Measurements from ENCODE around the gene SNRPA.
"Not testable (repeated sequence)": the region's sequence is repeated elsewhere in the genome, so short reads cannot be mapped to it uniquely, and the experiment has no call there.

The SNRPA gene

DNA sequence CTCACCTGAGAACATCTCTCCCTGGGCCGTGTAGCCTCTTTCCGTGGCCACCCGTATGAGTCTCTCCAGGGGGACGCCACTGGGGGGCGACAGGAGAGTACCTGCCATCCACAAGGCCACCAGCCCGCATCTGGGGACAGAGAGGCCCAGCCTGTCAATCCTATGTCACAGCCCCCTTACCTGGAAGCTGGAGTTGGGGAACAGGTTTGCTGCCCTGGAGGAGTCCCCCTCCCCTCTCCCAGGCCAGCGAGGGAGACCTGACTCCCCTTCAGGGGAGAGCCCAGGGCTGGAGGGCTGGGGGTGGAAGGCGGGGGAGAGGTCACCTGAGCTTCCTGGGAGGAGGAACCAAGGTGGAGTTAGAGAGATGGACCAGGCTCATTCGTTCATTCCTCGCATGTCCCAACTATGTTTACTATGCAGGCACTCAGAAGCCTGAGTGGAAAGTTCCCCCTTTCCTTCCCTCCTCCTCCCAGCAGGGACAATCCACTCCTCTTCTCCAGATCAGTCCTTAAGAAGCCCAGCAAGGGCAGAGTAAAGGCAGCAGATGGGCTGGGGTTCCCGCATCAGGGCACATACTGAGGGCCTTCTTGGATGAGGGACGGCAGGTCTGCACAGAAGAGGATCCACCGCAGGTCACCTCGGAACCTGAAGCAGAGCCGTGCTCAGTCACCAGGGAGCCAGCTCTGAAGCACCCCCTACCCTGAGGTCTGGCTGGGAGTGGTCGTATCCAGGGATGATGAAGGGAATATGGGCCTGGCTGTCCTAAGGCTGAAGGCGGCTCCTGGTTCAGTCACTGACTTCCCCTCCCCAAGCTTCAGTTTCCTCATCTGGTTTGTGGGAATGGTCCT lies 6.2 kb upstream of the SNRPA start:
- in situ Hi-C loops (cut with HindIII; ENCODE audit: low sequenced_read_pairs) = no loop called here

GRCh38 chr19:40745402-40745780 lies 5.6 kb upstream of the SNRPA start:
- in situ Hi-C loops (cut with HindIII; ENCODE audit: low sequenced_read_pairs) = no loop called here

- in situ Hi-C loops (cut with HindIII; ENCODE audit: low sequenced_read_pairs) = no loop called here
Observed at GRCh38 chr19:40747536-40747935, 3.5 kb upstream of the SNRPA start.

- in situ Hi-C loops (cut with HindIII; ENCODE audit: low sequenced_read_pairs) = no loop called here
Observed at GRCh38 chr19:40750058-40750873, 737 bp upstream of the SNRPA start, which contains the start of gene ACTMAP. Gene ACTMAP (minus strand): TSS chr19:40750477. CDS start chr19:40749803, 674 bp downstream.

- in situ Hi-C loops (cut with HindIII; ENCODE audit: low sequenced_read_pairs) = no loop called here
Observed at GRCh38 chr19:40752257-40752781, 1.3 kb downstream of the SNRPA start.

DNA sequence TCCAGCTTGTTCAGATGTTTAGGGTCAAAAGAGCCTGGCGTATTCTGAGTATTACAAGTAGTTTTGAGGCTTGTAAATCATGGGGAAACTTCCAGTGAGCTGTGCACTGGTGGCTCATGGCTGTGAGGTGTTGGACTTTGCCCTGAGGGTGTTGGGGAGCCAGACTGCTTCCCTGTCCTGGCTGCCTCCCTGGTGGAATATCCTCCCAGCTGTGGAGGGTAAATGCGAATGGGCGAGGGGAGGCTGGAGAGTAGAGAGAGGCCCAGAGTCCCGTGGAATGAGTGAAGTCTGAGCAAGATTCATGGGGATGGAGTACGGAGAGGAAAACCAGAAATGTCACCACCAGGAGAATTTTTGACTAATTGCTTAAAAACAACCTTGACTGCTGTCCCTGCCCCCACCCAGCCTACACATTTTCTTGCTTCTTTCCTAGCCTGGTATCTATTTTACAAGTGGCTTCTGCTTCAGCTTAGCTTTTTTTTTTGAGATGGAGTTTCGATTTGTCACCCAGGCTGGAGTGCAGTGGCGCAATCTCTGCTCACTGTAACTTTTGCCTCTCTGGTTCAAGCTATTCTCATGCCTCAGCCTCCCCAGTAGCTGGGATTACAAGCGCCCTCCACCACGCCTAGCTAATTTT lies 3.7 kb downstream of the SNRPA start:
- in situ Hi-C loops (cut with HindIII; ENCODE audit: low sequenced_read_pairs) = no loop called here

DNA sequence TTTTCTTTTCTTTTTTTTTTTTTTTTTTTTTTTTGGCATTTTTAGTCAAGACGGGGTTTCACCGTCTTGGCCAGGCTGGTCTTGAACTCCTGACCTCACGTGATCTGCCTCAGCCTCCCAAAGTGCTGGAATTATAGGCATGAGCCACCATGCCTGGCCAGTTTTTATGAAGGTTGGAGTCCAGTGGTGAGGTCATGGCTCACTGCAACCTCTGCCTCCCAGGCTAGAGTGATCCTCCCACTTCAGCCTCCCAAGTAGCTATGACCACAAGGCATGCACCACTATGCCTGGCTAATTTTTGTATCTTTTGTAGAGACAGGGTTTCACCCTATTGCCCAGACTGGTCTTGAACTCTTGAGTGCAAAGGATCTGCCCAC lies 4.2 kb downstream of the SNRPA start:
- in situ Hi-C loops (cut with HindIII; ENCODE audit: low sequenced_read_pairs) = no loop called here

DNA sequence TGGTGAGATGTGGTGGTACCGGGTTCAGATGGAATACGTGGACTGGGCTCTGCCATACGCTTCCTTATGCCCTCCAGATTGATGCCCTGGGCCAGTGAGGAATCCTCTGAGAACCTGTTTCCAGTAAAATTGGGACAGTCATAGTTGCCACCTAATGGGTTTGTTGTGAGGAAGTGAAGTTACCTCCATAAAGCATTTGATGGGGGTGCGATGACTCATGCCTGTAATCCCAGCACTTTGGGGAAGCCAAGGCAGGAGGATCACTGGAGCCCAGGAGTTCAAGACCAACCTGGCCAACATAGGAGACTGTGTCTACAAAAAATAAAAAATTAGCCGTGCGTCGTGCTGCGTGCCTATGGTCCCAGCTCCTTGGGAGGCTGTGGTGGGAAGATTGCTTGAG lies 4.8 kb downstream of the SNRPA start:
- in situ Hi-C loops (cut with HindIII; ENCODE audit: low sequenced_read_pairs) = no loop called here

GRCh38 chr19:40756502-40757110 lies 5.6 kb downstream of the SNRPA start:
- in situ Hi-C loops (cut with HindIII; ENCODE audit: low sequenced_read_pairs) = no loop called here

- in situ Hi-C loops (cut with HindIII; ENCODE audit: low sequenced_read_pairs) = no loop called here
Observed at GRCh38 chr19:40758491-40758890, 7.5 kb downstream of the SNRPA start.

- in situ Hi-C loops (cut with HindIII; ENCODE audit: low sequenced_read_pairs) = no loop called here
Observed at GRCh38 chr19:40759352-40759751, 8.3 kb downstream of the SNRPA start.

DNA sequence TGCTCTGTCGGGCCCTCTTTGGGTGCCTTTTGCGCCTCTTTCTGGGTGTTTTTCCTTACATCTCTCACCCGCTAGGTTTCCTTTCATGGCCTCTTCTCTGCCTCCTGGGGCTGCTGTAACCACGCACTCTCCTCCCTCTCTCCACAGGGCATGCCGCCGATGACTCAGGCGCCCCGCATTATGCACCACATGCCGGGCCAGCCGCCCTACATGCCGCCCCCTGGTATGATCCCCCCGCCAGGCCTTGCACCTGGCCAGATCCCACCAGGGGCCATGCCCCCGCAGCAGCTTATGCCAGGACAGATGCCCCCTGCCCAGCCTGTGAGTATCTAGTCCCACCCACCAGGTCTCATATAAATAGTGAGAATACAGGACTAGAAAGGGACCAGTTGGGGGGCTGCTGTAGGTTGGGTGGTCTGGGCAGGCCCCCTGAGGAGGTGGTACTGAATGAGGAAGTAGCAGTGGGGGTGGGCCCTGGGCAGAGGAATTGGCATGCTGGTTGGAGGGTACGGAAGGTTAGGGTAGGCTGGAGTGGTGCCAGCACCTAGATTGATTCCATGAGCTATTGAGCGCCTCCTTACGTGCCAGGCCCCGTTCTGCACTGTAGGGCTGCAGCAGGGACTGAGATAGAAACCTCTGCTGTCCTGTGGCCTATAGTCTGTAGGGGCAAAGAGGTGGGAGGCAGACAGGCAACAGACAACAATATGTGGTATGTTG lies 11.9 kb downstream of the SNRPA start:
- in situ Hi-C loops (cut with HindIII; ENCODE audit: low sequenced_read_pairs) = no loop called here

DNA sequence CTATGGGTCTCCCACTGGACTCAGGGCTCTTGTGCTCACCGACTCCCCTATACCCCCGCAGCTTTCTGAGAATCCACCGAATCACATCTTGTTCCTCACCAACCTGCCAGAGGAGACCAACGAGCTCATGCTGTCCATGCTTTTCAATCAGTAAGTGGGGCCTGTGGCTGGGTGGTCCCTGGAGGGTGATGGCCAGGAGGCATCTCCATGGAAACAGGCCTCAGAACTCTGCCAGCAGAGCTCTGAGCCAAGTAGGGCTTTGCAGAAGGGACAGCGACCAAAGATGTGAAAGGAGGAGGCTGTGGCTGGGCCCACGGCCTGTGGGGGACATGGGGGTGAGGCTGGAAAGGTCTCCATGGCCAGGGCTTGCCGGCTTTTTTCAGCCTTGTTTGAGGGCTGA lies 12.5 kb downstream of the SNRPA start:
- in situ Hi-C loops (cut with HindIII; ENCODE audit: low sequenced_read_pairs) = no loop called here

GRCh38 chr19:40763963-40764362 lies 13.0 kb downstream of the SNRPA start:
- in situ Hi-C loops (cut with HindIII; ENCODE audit: low sequenced_read_pairs) = no loop called here

DNA sequence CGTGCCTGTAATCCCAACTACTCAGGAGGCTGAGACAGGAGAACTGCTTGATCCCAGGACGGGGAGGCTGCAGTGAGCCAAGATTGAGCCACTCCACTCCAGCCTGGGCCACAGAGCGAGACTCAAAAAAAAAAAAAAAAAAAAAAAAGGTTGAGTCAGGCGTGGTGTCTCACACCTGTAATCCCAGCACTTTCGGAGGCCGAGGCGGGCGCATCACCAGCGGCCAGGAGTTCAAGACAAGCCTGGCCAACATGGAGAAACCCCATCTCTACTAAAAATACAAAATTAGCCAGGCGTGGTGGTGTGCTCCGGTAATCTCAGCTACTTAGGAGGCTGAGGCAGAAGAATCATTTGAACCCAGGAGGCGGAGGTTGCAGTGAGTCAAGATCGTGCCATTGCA lies 15.4 kb downstream of the SNRPA start:
- in situ Hi-C loops (cut with HindIII; ENCODE audit: low sequenced_read_pairs) = not testable (repeated sequence)

DNA sequence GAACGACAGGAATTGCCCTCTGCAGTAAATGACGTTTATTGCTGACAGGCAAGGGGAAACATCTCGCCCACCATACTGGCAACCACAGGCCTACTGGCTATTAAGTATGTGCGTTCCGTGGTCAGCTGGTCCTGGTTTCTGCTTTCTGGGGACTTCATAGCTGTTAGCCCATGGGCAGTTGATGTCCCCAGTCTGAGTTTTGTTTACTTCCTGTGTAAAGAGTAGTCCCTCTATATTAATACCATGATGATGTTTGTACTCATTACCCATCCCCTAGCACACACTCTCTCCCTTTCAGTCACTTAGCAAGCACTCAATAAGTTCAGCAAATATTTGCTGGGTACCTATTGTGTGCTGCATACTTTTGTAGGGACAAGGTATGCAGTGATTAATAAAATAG lies 17.9 kb downstream of the SNRPA start:
- in situ Hi-C loops (cut with HindIII; ENCODE audit: low sequenced_read_pairs) = no loop called here

DNA sequence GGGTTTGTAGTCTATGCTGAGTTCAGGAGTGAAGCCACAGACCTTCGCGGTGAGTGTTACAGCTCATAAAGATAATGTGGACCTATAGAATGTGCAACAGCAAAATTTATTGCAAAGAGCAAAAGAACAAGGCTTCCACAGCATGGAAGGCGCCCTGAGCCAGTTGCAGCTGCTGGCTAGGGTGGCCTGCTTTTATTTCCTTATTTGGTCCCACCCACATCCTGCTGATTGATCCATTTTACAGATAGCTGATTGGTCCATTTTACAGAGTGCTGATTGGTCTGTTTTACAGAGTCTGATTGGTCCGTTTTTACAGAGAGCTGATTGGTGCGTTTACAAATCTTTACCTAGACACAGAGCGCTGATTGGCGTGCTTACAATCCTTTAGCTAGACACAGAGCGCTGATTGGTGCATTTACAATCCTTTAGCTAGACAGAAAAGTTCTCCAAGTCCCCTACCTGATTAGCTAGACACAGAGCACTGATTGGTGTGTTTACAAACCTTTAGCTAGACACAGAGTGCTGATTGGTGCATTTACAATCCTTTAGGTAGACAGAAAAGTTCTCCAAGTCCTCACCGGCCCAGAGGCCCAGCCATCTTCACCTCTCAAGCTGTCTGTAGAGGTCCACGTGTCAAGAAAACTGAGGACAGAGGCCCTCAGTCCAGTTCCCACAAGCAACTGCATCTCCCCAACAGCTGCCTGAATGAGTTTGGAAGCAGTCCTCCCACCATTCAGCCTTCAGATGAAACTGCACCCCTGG lies 20.3 kb downstream of the SNRPA start:
- in situ Hi-C loops (cut with HindIII; ENCODE audit: low sequenced_read_pairs) = not testable (repeated sequence)

DNA sequence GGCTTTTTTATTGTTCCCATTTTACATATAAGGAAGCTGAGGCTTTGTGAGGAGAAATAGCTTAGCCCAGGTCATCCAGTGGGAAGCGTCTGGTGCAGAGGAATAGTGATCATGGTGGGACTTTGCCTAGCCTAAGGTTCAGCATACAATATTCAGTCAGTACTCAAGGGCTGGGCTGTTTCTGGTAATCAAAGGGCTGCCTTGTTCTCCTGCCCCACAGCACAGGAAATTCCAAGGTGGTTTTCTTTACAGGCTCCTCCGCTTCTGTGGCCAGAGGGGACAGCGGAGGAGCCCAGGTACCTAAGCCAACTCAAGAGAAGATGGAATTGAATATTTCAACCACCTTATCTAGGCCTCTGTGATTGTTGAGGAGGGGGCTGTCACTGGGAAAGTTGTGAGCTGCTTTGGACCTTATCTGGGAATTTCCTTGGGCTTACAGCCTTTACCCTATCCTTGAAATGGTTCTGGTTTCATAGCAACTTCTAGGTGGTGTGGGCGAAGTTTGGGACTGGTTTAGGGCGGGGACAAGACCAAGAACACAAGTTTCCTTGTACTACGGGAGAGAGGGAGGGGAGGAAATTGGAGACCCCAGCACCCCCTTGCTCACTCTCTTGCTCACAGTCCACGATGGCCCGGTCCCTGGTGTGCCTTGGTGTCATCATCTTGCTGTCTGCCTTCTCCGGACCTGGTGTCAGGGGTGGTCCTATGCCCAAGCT lies 24.1 kb downstream of the SNRPA start, which contains the start of gene MIA:
MIA (plus strand) TSS at position 606 of the 716 bp plus-strand sequence; CDS start at position 628, 22 bp downstream.
- in situ Hi-C loops (cut with HindIII; ENCODE audit: low sequenced_read_pairs) = no loop called here

GRCh38 chr19:40775632-40776022 lies 24.6 kb downstream of the SNRPA start:
- in situ Hi-C loops (cut with HindIII; ENCODE audit: low sequenced_read_pairs) = no loop called here

All from DLD1 (cell line).